ENCODE results near the gene SRPK3. TPM values are rescaled to one million over a fixed set of nuclear protein-coding genes. Genes with fewer than 3 reads are reported as not detected.

SRPK3 gene
- total and polyA plus RNA-seq, 4 donors = 1.2 to 10.6 (median 4.4) TPM

DNA sequence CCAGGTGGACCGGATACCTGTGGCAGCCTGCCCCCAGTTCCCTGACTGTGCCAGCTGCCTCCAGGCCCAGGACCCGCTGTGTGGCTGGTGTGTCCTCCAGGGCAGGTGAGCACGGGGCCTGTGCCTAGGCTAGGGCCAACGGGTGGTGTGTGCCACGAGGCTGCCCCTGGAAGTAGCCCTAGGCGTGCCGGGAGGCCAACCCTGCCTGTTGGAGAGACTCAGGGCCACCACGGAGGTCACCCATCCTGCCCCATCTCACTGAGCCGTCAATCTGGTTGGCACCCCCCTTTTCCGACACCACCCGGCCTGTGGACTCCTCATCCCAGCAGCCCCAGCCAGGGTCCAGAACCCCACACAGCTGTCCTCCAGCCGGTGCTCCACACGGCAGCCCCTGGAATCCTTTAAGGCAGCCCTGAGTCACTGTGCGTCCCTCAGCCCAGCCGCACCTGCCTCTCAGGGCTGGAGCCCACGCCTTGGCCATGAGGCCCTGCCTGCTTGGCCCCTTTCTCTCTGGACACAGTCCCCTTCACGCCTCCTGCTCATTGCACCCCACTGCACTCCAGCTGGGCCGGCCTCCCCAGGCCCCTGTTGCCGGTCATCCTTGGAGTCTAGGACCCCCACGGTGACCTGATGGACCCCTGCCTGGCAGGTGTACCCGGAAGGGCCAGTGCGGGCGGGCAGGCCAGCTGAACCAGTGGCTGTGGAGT lies 11.5 kb upstream of the SRPK3 start:
- Histone ChIP-seq H3K9me3 (ENCODE audit: control insufficient read depth, insufficient read depth, low read length) (no peaks in the 10 kb centered on the region), H3K27ac (ENCODE audit: low read depth, low read length) (no peak overlapping the region), H3K36me3 (ENCODE audit: control insufficient read depth, insufficient read depth, low read length) (peaks cover 80% of the 10 kb centered on the region), H3K4me3 (ENCODE audit: low read depth, low read length) (no peak overlapping the region), H3K27me3 (ENCODE audit: control insufficient read depth, insufficient read depth, low read length) (no peaks in the 10 kb centered on the region), H3K4me1 (ENCODE audit: control insufficient read depth, insufficient read depth, low read length) (peaks cover 65% of the 10 kb centered on the region)
- WGBS (ENCODE audit: insufficient coverage) = 90% methylated on average over 23 of the region's 23 CpGs
- DNase-seq (ENCODE audit: low read depth in 4 of 6, low spot score in 6 of 6) = no peak

DNA sequence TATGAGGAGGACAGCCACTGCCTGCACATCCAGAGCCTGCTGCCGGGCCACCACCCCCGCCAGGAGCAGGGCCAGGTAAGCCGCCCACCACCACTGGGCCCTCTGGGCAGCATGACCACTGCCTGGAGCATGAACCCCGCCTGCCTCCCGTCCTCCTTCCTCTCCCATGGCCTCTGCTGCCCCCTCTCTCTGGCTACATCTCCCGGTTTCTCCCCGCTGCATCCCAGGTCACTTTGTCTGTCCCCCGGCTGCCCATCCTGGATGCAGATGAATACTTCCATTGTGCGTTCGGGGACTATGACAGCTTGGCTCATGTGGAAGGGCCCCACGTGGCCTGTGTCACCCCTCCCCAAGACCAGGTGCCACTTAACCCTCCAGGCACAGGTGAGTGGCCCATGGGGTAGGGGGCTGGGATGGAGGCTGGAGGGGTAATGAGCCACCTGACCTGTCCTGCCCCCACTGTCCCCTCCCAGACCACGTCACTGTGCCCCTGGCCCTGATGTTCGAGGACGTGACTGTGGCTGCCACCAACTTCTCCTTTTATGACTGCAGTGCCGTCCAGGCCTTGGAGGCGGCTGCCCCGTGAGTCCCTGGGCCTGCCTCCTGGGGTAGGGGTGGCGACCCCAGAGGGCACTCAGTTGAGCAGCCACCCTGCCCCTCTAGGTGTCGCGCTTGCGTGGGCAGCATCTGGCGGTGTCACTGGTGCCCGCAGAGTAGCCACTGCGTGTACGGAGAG lies 10.8 kb upstream of the SRPK3 start:
- Histone ChIP-seq H3K4me1 (ENCODE audit: control insufficient read depth, insufficient read depth, low read length) (peaks cover 58% of the 10 kb centered on the region), H3K27ac (ENCODE audit: low read depth, low read length) (no peak overlapping the region), H3K36me3 (ENCODE audit: control insufficient read depth, insufficient read depth, low read length) (peaks cover 87% of the 10 kb centered on the region), H3K4me3 (ENCODE audit: low read depth, low read length) (no peak overlapping the region), H3K9me3 (ENCODE audit: control insufficient read depth, insufficient read depth, low read length) (no peaks in the 10 kb centered on the region), H3K27me3 (ENCODE audit: control insufficient read depth, insufficient read depth, low read length) (no peaks in the 10 kb centered on the region)
- 81% methylated on average over 24 of the region's 25 CpGs for WGBS (ENCODE audit: insufficient coverage)
- DNase-seq (ENCODE audit: low read depth in 4 of 6, low spot score in 6 of 6) = no peak

DNA sequence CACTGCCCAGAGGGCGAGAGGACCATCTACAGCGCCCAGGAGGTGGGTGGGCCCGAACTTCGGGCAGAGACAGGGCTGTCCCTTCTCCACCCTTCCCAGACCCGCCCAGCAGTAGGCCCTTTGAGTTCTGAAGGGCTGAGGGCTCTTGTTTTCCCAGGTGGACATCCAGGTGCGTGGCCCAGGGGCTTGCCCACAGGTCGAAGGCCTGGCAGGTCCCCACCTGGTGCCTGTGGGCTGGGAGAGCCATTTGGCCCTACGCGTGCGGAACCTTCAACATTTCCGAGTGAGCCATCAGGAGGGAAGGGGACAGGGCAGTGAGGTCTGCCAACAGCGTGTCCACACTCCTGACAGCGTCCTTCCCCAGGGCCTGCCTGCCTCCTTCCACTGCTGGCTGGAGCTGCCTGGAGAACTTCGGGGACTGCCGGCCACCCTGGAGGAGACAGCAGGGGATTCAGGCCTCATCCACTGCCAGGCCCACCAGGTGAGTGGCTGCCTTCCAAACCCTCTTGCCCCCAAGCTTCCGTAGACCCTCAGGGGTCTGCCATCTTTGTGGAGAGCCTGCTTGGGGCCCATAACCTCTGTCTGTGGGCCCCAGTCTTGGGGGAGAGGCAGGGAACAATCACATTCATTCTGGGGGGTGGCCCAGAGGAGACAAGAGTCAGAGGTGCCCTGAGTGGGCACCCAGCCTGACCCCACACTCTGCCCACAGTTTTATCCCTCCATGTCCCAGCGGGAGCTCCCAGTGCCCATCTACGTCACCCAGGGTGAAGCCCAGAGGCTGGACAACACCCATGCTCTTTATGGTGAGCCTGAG lies 10.0 kb upstream of the SRPK3 start:
- no peak overlapping the region for H3K4me3 ChIP-seq (ENCODE audit: low read depth, low read length)
- H3K36me3 ChIP-seq (ENCODE audit: control insufficient read depth, insufficient read depth, low read length) = peaks cover 95% of the 10 kb centered on the region
- H3K27ac ChIP-seq (ENCODE audit: low read depth, low read length) = no peak overlapping the region
- no peaks in the 10 kb centered on the region for H3K27me3 ChIP-seq (ENCODE audit: control insufficient read depth, insufficient read depth, low read length)
- WGBS (ENCODE audit: insufficient coverage) = 86% methylated on average over 17 of the region's 18 CpGs
- DNase-seq (ENCODE audit: low read depth in 4 of 6, low spot score in 6 of 6) = no peak
- no peaks in the 10 kb centered on the region for H3K9me3 ChIP-seq (ENCODE audit: control insufficient read depth, insufficient read depth, low read length)
- H3K4me1 ChIP-seq (ENCODE audit: control insufficient read depth, insufficient read depth, low read length) = peaks cover 50% of the 10 kb centered on the region

DNA sequence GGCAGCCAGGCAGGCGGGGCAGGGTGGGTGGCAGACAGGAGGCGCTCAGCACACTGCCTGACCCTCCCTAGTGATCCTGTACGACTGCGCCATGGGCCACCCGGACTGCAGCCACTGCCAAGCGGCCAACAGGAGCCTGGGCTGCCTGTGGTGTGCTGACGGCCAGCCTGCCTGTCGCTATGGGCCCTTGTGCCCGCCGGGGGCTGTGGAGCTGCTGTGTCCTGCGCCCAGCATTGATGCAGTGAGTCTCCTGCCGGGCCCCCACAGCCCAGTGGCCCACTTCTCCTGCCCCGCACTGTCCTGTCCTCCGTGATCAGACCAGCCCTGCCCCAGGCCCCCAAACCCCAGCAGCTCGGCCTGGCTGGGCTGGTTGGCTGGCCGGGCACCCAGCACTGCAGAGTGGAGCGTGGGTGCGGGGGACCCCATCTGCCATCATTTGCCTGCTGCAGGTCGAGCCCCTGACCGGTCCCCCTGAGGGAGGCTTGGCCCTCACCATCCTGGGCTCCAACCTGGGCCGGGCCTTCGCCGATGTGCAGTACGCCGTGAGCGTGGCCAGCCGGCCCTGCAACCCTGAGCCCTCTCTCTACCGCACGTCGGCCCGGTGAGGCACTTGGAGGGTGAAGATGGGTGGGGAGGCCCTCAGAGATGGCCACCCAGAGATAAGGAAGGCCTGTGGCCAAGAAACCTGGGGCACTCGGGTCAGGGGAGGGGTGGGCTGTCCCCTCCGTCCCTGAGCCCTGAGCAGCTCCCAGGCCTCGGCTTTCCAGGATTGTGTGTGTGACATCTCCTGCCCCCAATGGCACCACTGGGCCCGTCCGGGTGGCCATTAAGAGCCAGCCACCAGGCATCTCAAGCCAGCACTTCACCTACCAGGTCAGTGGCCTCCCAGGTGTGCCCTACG lies 9.2 kb upstream of the SRPK3 start:
- WGBS (ENCODE audit: insufficient coverage) = 85% methylated on average over 35 of the region's 37 CpGs
- Histone ChIP-seq H3K9me3 (ENCODE audit: control insufficient read depth, insufficient read depth, low read length) (no peaks in the 10 kb centered on the region), H3K27me3 (ENCODE audit: control insufficient read depth, insufficient read depth, low read length) (no peaks in the 10 kb centered on the region), H3K4me1 (ENCODE audit: control insufficient read depth, insufficient read depth, low read length) (peaks cover 43% of the 10 kb centered on the region), H3K4me3 (ENCODE audit: low read depth, low read length) (no peak overlapping the region), H3K36me3 (ENCODE audit: control insufficient read depth, insufficient read depth, low read length) (peaks cover 93% of the 10 kb centered on the region), H3K27ac (ENCODE audit: low read depth, low read length) (no peak overlapping the region)
- DNase-seq (ENCODE audit: low read depth in 4 of 6, low spot score in 6 of 6) = no peak

DNA sequence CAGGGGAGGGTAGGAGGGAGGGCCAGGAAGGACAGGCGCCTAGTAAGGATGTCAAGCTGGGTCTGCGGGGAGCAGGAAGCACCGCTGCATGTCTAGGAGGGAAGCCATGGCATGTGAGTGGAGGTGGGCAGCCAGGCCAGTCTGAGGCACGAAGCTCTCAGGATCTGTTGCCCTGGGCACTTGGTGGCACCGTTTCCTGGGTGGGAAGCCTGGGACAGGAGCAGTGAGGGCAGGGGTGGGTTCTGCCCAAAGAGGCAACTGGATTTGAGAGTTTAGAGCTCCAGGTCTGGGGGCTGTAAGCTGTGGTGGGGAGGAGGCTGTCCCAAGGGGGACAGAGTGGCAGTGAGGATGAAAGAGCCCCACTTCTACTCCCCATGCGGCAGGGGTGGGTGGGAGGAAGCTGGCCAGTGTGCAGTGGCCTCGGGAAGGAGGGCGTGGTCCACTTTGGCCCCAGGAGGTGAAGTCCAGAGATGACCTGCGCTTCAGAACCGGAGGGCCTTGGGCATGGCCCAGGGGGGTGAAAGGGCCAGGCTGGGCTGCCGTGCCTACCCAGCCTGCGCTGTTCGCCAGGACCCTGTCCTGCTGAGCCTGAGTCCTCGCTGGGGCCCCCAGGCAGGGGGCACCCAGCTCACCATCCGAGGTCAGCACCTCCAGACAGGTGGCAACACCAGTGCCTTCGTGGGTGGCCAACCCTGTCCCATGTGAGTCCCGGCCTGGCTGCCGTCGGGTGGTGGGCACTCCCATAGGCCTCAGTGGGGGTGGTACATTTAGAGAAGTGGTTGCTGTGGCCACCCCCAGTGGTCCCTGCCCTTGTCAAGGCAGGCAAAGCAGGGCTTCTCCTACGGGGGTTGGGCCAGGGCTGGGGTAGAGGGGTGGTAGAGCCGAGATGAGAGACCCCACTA lies 8.3 kb upstream of the SRPK3 start:
- no peak for DNase-seq (ENCODE audit: low read depth in 4 of 6, low spot score in 6 of 6)
- 76% methylated on average over 17 of the region's 21 CpGs for WGBS (ENCODE audit: insufficient coverage)
- Histone ChIP-seq H3K36me3 (ENCODE audit: control insufficient read depth, insufficient read depth, low read length) (peaks cover 94% of the 10 kb centered on the region), H3K4me1 (ENCODE audit: control insufficient read depth, insufficient read depth, low read length) (peaks cover 34% of the 10 kb centered on the region), H3K4me3 (ENCODE audit: low read depth, low read length) (no peak overlapping the region), H3K27ac (ENCODE audit: low read depth, low read length) (no peak overlapping the region), H3K27me3 (ENCODE audit: control insufficient read depth, insufficient read depth, low read length) (no peaks in the 10 kb centered on the region), H3K9me3 (ENCODE audit: control insufficient read depth, insufficient read depth, low read length) (no peaks in the 10 kb centered on the region)

DNA sequence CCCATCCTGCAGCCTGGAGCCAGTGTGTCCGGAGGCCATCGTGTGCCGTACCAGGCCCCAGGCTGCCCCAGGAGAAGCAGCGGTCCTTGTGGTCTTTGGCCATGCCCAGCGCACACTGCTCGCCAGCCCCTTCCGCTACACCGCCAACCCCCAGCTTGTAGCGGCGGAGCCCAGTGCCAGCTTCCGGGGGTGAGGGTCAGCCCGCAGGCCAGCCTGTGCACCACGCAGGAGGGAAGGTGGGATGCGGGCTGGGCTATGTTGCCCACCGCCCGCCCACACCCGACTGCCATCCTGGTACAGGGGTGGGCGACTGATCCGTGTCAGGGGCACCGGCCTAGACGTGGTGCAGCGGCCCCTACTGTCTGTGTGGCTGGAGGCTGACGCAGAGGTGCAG lies 7.6 kb upstream of the SRPK3 start:
- peaks cover 94% of the 10 kb centered on the region for H3K36me3 ChIP-seq (ENCODE audit: control insufficient read depth, insufficient read depth, low read length)
- no peaks in the 10 kb centered on the region for H3K27me3 ChIP-seq (ENCODE audit: control insufficient read depth, insufficient read depth, low read length)
- H3K27ac ChIP-seq (ENCODE audit: low read depth, low read length) = no peak overlapping the region
- H3K4me1 ChIP-seq (ENCODE audit: control insufficient read depth, insufficient read depth, low read length) = peaks cover 28% of the 10 kb centered on the region
- H3K4me3 ChIP-seq (ENCODE audit: low read depth, low read length) = no peak overlapping the region
- no peak for DNase-seq (ENCODE audit: low read depth in 4 of 6, low spot score in 6 of 6)
- WGBS (ENCODE audit: insufficient coverage) = 96% methylated on average over 22 of the region's 23 CpGs
- no peaks in the 10 kb centered on the region for H3K9me3 ChIP-seq (ENCODE audit: control insufficient read depth, insufficient read depth, low read length)

DNA sequence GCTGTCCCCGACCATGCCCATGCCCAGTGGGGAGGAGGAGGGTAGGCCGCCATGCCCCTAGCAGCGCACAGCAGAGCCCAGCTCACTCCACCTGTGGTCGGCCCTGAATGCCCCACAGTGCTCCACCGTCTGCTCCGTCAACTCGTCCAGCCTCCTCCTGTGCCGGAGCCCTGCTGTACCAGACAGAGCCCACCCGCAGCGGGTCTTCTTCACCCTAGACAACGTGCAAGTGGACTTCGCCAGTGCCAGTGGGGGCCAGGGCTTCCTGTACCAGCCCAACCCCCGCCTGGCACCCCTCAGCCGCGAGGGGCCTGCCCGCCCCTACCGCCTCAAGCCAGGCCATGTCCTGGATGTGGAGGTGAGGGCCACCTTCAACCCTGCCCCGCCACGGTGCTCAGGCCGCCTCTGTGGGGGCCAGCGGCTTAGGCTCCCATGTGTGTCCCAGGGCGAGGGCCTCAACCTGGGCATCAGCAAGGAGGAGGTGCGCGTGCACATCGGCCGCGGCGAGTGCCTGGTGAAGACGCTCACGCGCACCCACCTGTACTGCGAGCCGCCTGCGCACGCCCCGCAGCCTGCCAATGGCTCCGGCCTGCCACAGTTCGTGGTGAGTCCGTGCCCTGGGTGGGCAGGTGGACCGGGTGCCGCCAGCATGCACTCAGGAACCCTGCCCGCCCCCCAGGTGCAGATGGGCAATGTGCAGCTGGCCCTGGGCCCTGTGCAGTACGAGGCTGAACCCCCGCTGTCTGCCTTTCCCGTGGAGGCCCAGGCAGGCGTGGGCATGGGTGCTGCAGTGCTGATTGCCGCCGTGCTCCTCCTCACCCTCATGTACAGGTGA lies 6.9 kb upstream of the SRPK3 start:
- H3K36me3 ChIP-seq (ENCODE audit: control insufficient read depth, insufficient read depth, low read length) = peaks cover 94% of the 10 kb centered on the region
- H3K4me1 ChIP-seq (ENCODE audit: control insufficient read depth, insufficient read depth, low read length) = peaks cover 20% of the 10 kb centered on the region
- WGBS (ENCODE audit: insufficient coverage) = 90% methylated on average over 48 of the region's 48 CpGs
- H3K27me3 ChIP-seq (ENCODE audit: control insufficient read depth, insufficient read depth, low read length) = no peaks in the 10 kb centered on the region
- H3K9me3 ChIP-seq (ENCODE audit: control insufficient read depth, insufficient read depth, low read length) = no peaks in the 10 kb centered on the region
- no peak overlapping the region for H3K4me3 ChIP-seq (ENCODE audit: low read depth, low read length)
- DNase-seq (ENCODE audit: low read depth in 4 of 6, low spot score in 6 of 6) = no peak
- H3K27ac ChIP-seq (ENCODE audit: low read depth, low read length) = no peak overlapping the region
